ENCODE measurements around the gene SQSTM1. TPM values are rescaled to one million over a fixed set of nuclear protein-coding genes. Genes with fewer than 3 reads are reported as not detected.

Gene SQSTM1
- total and polyA plus RNA-seq, 2 of the 8 experiments (the other 6 are each of a cell fraction or from before 2014, with no cell fraction given) = 78.6 to 110 TPM

DNA sequence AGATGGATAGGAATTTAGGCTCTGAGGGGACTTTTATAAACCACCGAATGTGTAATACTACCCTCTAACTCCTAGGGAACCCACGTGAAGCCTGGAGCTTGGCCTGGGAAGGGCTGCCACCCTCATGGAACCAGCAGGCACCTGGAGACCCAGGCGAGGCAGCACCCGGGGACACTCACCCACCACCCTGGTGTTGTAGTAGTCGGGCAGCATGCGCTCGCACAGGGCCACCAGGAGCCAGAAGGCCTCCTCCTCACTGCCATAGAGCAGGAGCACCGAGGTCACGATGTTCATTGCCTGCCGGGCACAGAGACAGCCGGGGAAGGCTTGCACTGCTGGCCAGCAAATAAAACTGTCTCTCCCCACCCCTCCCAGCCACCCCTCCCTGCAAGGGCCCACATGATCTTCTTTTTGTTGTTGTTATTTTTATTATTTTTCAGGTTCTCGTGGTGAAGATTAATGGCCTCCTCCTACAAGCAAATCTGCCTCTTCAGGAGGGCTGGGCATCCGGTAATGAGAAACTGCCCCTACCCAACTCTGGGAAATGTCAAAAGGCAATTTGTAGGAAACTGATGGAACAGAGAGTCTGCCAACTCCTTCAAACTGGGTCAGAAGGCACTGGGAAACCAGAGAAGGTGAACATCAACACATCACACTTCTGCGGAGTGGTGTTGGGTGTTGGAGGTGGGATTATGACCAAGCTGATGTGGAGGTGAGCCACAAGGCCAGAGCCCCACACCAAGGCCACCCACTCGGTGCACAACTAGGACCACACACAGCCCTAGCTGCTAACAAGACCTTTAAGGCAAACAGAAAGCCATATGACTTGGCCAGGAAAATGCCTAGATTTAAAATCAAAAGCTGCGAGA, 55.3 kb downstream of the SQSTM1 start:
- Histone ChIP-seq H2AK5ac (ENCODE audit: low read depth, low read length) (no peak overlapping the region), H3K4me1 (replicated peaks in 1 of 4; ENCODE audit: control insufficient read depth in 3 of 4, insufficient read depth in 4 of 4, low read length in 3 of 4) (no peaks in the 10 kb centered on the region), H2BK120ac (replicated peaks; ENCODE audit: low read depth, low read length) (no peak overlapping the region), H2BK15ac (ENCODE audit: low read length) (no peak overlapping the region), H3K23me2 (ENCODE audit: low read depth, low read length) (0 out of 2 replicates have a peak, but pooled peaks cover 2% of the 10 kb centered on the region), H2BK12ac (ENCODE audit: low read depth, low read length) (no peak overlapping the region), H3K4me3 (ENCODE audit: extremely low read depth in 1 of 4, insufficient read depth in 2 of 4, low read depth in 3 of 4, low read length in 4 of 4) (no peak overlapping the region), H3K56ac (replicated peaks; ENCODE audit: insufficient read length, low read depth, low read length) (no peak overlapping the region), H3K36me3 (ENCODE audit: control insufficient read depth in 2 of 4, insufficient read depth in 4 of 4, low read length in 3 of 4) (peaks cover 3 to 16% (median 8%) of the 10 kb centered on the region in 4 experiments; a peak in 6 of 8 replicates), H2BK20ac (ENCODE audit: low read length) (no peak overlapping the region), H3K9ac (replicated peaks in 1 of 4; ENCODE audit: extremely low read depth in 1 of 4, low read depth in 3 of 4, low read length in 3 of 4) (no peak overlapping the region), H4K8ac (ENCODE audit: extremely low read depth, insufficient read depth, low read length) (no peak overlapping the region), H3K79me1 (ENCODE audit: low read depth, low read length) (no peaks in the 10 kb centered on the region), H3K79me2 (ENCODE audit: control insufficient read depth in 1 of 2, insufficient read depth in 2 of 2, low read length in 2 of 2) (no peaks in the 10 kb centered on the region), H3K27ac (ENCODE audit: low read depth, low read length) (no peak overlapping the region), H4K91ac (replicated peaks; ENCODE audit: insufficient read length, low read length) (no peak overlapping the region), H3K4me2 (ENCODE audit: insufficient read depth in 1 of 2, low read depth in 2 of 2, low read length in 2 of 2) (no peak overlapping the region), H3K4ac (replicated peaks; ENCODE audit: insufficient read length, low read depth, low read length) (no peak overlapping the region), H3K23ac (ENCODE audit: insufficient read length) (no peak overlapping the region), H3K14ac (ENCODE audit: insufficient read length) (no peak overlapping the region), H4K20me1 (replicated peaks in 1 of 2; ENCODE audit: control insufficient read depth in 1 of 2, insufficient read depth in 2 of 2, low read length in 2 of 2) (peaks cover 2 to 4% of the 10 kb centered on the region in 2 experiments), H3K18ac (ENCODE audit: extremely low read depth, low read length) (no peak overlapping the region), H4K5ac (ENCODE audit: insufficient read length, low read depth, low read length) (no peak overlapping the region), H2BK5ac (ENCODE audit: low read depth, low read length) (no peak overlapping the region), H2AFZ (ENCODE audit: low read length) (no peak overlapping the region), H3K27me3 (replicated peaks in 1 of 4; ENCODE audit: control insufficient read depth in 3 of 4, extremely low read depth in 1 of 4, insufficient read depth in 3 of 4, low read length in 3 of 4) (no peaks in the 10 kb centered on the region), H3K9me3 (ENCODE audit: insufficient read depth in 2 of 2, low read depth in 1 of 2, low read length in 1 of 2) (no peaks in the 10 kb centered on the region)
- no peak for DNase-seq (ENCODE audit: low read depth in 1 of 2, low spot score in 2 of 2)
- TF ChIP-seq BRCA1 (IDR thresholded peaks at IDR 0.05; ENCODE audit: low read depth, low read length) = no peak
- ChIA-PET POLR2A (ENCODE audit: partially characterized antibody) (no interaction called here), CTCF (ENCODE audit: partially characterized antibody) (interaction anchor here (0.7 to 8.0 kb wide), 5 partner anchors 8 to 99 kb away, joined by 3 to 67 read pairs (median 4); no protein-coding TSS in a partner anchor)
- FAIRE-seq = no peak
- WGBS, 2 experiments (ENCODE audit: extremely low coverage in 1 of 2, insufficient coverage in 1 of 2, insufficient read length in 1 of 2, insufficient replicate concordance in 2 of 2, low coverage in 1 of 2, low lambda C conversion rate in 2 of 2, missing lambda C conversion rate in 1 of 2) = 92% methylated on average over 16 of the region's 16 CpGs; no CpG with 5 or more reads in 1 of the 2 experiments

Data from H1 (cell line).